ENCODE results near the gene GALNTL6.
A peak's percentile ranks its signal among the peaks of the same experiment; 100 is the strongest.

Gene GALNTL6

GRCh38 chr4:171813526-171814250, 484 bp downstream of the GALNTL6 start:
- H3K27me3 ChIP-seq (ENCODE audit: low read length): no peaks in the 10 kb centered on the region
- H3K4me3 ChIP-seq (ENCODE audit: insufficient read depth, low read length, poor library complexity, severe bottlenecking): no peak overlapping the region
- H3K9ac ChIP-seq (ENCODE audit: low read length): no peak overlapping the region
- TF ChIP-seq CTCF (IDR thresholded peaks at IDR 0.05; ENCODE audit: insufficient read depth, low read length, poor library complexity, severe bottlenecking) (no peak), EZH2phosphoT487 (conservative IDR thresholded peaks at IDR 0.05; ENCODE audit: low read length) (no peak)
- H3K79me2 ChIP-seq (ENCODE audit: insufficient read depth, low read length): no peaks in the 10 kb centered on the region
- no peaks in the 10 kb centered on the region for H3K9me2 ChIP-seq (replicated peaks; ENCODE audit: insufficient read depth, low read length)
- H4K20me1 ChIP-seq (ENCODE audit: low read depth, low read length): no peaks in the 10 kb centered on the region
- H3K4me2 ChIP-seq (ENCODE audit: low read depth, low read length, poor library complexity, severe bottlenecking): no peak overlapping the region
- H3F3A ChIP-seq (ENCODE audit: insufficient read depth): no peaks in the 10 kb centered on the region
- no peaks in the 10 kb centered on the region for H3K36me3 ChIP-seq (ENCODE audit: low read length)
- H3K27ac ChIP-seq (ENCODE audit: low read depth, low read length): no peak overlapping the region
- H2AFZ ChIP-seq (ENCODE audit: low read depth, low read length, severe bottlenecking): no peak overlapping the region
- H3K9me3 ChIP-seq (ENCODE audit: insufficient read depth, low read length): no peaks in the 10 kb centered on the region

- no peak overlapping the region for H3K4me2 ChIP-seq (ENCODE audit: low read depth, low read length, poor library complexity, severe bottlenecking)
Measured at GRCh38 chr4:171814545-171814944, 1.3 kb downstream of the GALNTL6 start.

GRCh38 chr4:171817026-171817425, 3.8 kb downstream of the GALNTL6 start:
- Histone ChIP-seq H3K9me3 (ENCODE audit: insufficient read depth, low read length) (no peaks in the 10 kb centered on the region), H3K27me3 (ENCODE audit: low read length) (no peaks in the 10 kb centered on the region), H3K4me2 (ENCODE audit: low read depth, low read length, poor library complexity, severe bottlenecking) (peak overlapping the region; percentile 17), H3K36me3 (ENCODE audit: low read length) (no peaks in the 10 kb centered on the region), H3K9ac (ENCODE audit: low read length) (no peak overlapping the region), H3K79me2 (ENCODE audit: insufficient read depth, low read length) (no peaks in the 10 kb centered on the region), H3K27ac (ENCODE audit: low read depth, low read length) (no peak overlapping the region), H3K4me3 (ENCODE audit: insufficient read depth, low read length, poor library complexity, severe bottlenecking) (no peak overlapping the region), H4K20me1 (ENCODE audit: low read depth, low read length) (no peaks in the 10 kb centered on the region), H3K9me2 (replicated peaks; ENCODE audit: insufficient read depth, low read length) (no peaks in the 10 kb centered on the region), H3F3A (ENCODE audit: insufficient read depth) (no peaks in the 10 kb centered on the region), H2AFZ (ENCODE audit: low read depth, low read length, severe bottlenecking) (no peak overlapping the region)
- no peak for TF ChIP-seq EZH2phosphoT487 (conservative IDR thresholded peaks at IDR 0.05; ENCODE audit: low read length)
- no peak for TF ChIP-seq CTCF (IDR thresholded peaks at IDR 0.05; ENCODE audit: insufficient read depth, low read length, poor library complexity, severe bottlenecking)

More at GRCh38 chr4:171814545-171814944, 1.3 kb downstream of the GALNTL6 start:
- TF ChIP-seq EZH2phosphoT487 (conservative IDR thresholded peaks at IDR 0.05; ENCODE audit: low read length) (no peak), CTCF (IDR thresholded peaks at IDR 0.05; ENCODE audit: insufficient read depth, low read length, poor library complexity, severe bottlenecking) (no peak)
- H3K27ac ChIP-seq (ENCODE audit: low read depth, low read length): no peak overlapping the region
- H2AFZ ChIP-seq (ENCODE audit: low read depth, low read length, severe bottlenecking): no peak overlapping the region
- H3K9me2 ChIP-seq (replicated peaks; ENCODE audit: insufficient read depth, low read length): no peaks in the 10 kb centered on the region
- H3K27me3 ChIP-seq (ENCODE audit: low read length): no peaks in the 10 kb centered on the region
- no peak overlapping the region for H3K4me3 ChIP-seq (ENCODE audit: insufficient read depth, low read length, poor library complexity, severe bottlenecking)
- no peaks in the 10 kb centered on the region for H3K79me2 ChIP-seq (ENCODE audit: insufficient read depth, low read length)
- H4K20me1 ChIP-seq (ENCODE audit: low read depth, low read length): no peaks in the 10 kb centered on the region
- no peaks in the 10 kb centered on the region for H3K9me3 ChIP-seq (ENCODE audit: insufficient read depth, low read length)
- no peaks in the 10 kb centered on the region for H3K36me3 ChIP-seq (ENCODE audit: low read length)
- no peak overlapping the region for H3K9ac ChIP-seq (ENCODE audit: low read length)
- H3F3A ChIP-seq (ENCODE audit: insufficient read depth): no peaks in the 10 kb centered on the region
